Measurements from ENCODE around the gene INPP4A. TPM values are rescaled to one million over a fixed set of nuclear protein-coding genes. Genes with fewer than 3 reads are reported as not detected.
A peak's percentile ranks its signal among the peaks of the same experiment; 100 is the strongest.

INPP4A gene
- total RNA-seq, 4 donors from 2014 or later = 22.8 to 35.8 (median 25.4) TPM

GRCh38 chr2:98582523-98582922, 137.9 kb downstream of the INPP4A start:
- 96 to 98% methylated on average over 6 to 9 of the region's 9 CpGs for WGBS, 2 donors (ENCODE audit: low coverage in 1 of 2)
- TF ChIP-seq EP300 (IDR thresholded peaks at IDR 0.05; ENCODE audit: low read depth) (no peak), CTCF (IDR thresholded peaks at IDR 0.05) (no peak), POLR2A (IDR thresholded peaks at IDR 0.05) (no peak), POLR2AphosphoS5 (IDR thresholded peaks at IDR 0.05) (no peak)
- Histone ChIP-seq H3K27ac (no peak overlapping the region), H3K4me3 (no peak overlapping the region), H3K36me3 (peaks cover 0 to 6% (median 0%) of the 10 kb centered on the region in 4 donors), H3K27me3 (no peaks in the 10 kb centered on the region), H3K9me3 (no peaks in the 10 kb centered on the region), H3K4me1 (peaks cover 0 to 14% (median 9%) of the 10 kb centered on the region in 4 donors)
- no peak for DNase-seq
- intact Hi-C loops (cut with DNase I; ENCODE audit: low total_unique reads) = no loop called here
- in situ Hi-C loops (cut with MboI; ENCODE audit: low pct_ligation_motif_present in 1 of 4, low pct_unique_long_range_greater_than_20kb in 1 of 4, low sequenced_read_pairs in 3 of 4) = loop anchor here in 1 of 4 donors (25.0 kb wide), 1 partner anchor 170 kb away; no protein-coding TSS in a partner anchor

DNA sequence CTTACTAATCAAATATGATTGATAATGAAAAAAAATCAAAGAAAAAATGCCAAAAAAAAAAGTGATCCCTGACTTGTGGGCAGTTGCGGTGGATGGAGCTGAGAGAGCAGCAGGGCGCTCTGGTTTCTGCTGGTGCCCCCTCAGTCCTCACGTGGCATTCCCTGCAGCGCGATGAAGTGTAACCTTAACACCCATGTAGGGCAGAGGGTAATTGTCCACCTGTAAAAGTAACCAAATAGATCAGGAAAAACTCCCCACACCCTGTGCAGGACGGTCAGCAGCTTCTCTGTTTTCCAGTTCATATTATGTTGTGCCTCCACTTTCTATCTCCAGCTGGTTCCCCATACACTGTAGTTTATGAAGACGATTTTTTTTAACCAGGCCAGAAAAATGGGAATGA, 138.6 kb downstream of the INPP4A start:
- 88% methylated on average over 7 of the region's 7 CpGs for WGBS, 2 donors (ENCODE audit: low coverage in 1 of 2)
- Histone ChIP-seq H3K4me3 (no peak overlapping the region), H3K9me3 (no peaks in the 10 kb centered on the region), H3K27me3 (no peaks in the 10 kb centered on the region), H3K36me3 (peaks cover 0 to under 1% (median 0%) of the 10 kb centered on the region in 4 donors), H3K27ac (no peak overlapping the region), H3K4me1 (peaks cover 0 to 14% (median 9%) of the 10 kb centered on the region in 4 donors)
- in situ Hi-C loops (cut with MboI; ENCODE audit: low pct_ligation_motif_present in 1 of 4, low pct_unique_long_range_greater_than_20kb in 1 of 4, low sequenced_read_pairs in 3 of 4) = loop anchor here in 1 of 4 donors (25.0 kb wide), 1 partner anchor 171 kb away; no protein-coding TSS in a partner anchor
- no peak for DNase-seq
- TF ChIP-seq POLR2AphosphoS5 (IDR thresholded peaks at IDR 0.05) = no peak
- no peak for TF ChIP-seq CTCF (IDR thresholded peaks at IDR 0.05)
- TF ChIP-seq EP300 (IDR thresholded peaks at IDR 0.05; ENCODE audit: low read depth) = no peak
- no peak for TF ChIP-seq POLR2A (IDR thresholded peaks at IDR 0.05)
- intact Hi-C loops (cut with DNase I; ENCODE audit: low total_unique reads) = no loop called here

GRCh38 chr2:98583816-98584618, 139.4 kb downstream of the INPP4A start:
- 75% methylated on average over 10 of the region's 10 CpGs; no CpG with 5 or more reads in 1 of the 2 donors for WGBS, 2 donors (ENCODE audit: low coverage in 1 of 2)
- DNase-seq = peak; percentile 27
- H3K9me3 ChIP-seq = no peaks in the 10 kb centered on the region
- H3K36me3 ChIP-seq = no peaks in the 10 kb centered on the region
- TF ChIP-seq CTCF (IDR thresholded peaks at IDR 0.05) = no peak
- TF ChIP-seq POLR2AphosphoS5 (IDR thresholded peaks at IDR 0.05) = no peak
- TF ChIP-seq EP300 (IDR thresholded peaks at IDR 0.05; ENCODE audit: low read depth) = no peak
- no peak for TF ChIP-seq POLR2A (IDR thresholded peaks at IDR 0.05)
- peak overlapping the region in 3 of 4 donors; percentile 20 to 46 (median 35) for H3K27ac ChIP-seq
- in situ Hi-C loops (cut with MboI; ENCODE audit: low pct_ligation_motif_present in 1 of 4, low pct_unique_long_range_greater_than_20kb in 1 of 4, low sequenced_read_pairs in 3 of 4) = loop anchor here in 1 of 4 donors (25.0 kb wide), 1 partner anchor 172 kb away; no protein-coding TSS in a partner anchor
- peaks cover 0 to 14% (median 9%) of the 10 kb centered on the region in 4 donors for H3K4me1 ChIP-seq
- H3K27me3 ChIP-seq = no peaks in the 10 kb centered on the region
- H3K4me3 ChIP-seq = no peak overlapping the region
- intact Hi-C loops (cut with DNase I; ENCODE audit: low total_unique reads) = no loop called here

GRCh38 chr2:98585386-98585785, 140.7 kb downstream of the INPP4A start:
- no peak for DNase-seq
- no peak overlapping the region for H3K4me3 ChIP-seq
- in situ Hi-C loops (cut with MboI; ENCODE audit: low pct_ligation_motif_present in 1 of 4, low pct_unique_long_range_greater_than_20kb in 1 of 4, low sequenced_read_pairs in 3 of 4) = loop anchor here in 1 of 4 donors (25.0 kb wide), 1 partner anchor 173 kb away; no protein-coding TSS in a partner anchor
- intact Hi-C loops (cut with DNase I; ENCODE audit: low total_unique reads) = no loop called here
- no peak overlapping the region for H3K27ac ChIP-seq
- 94 to 95% methylated on average over 3 to 10 of the region's 10 CpGs for WGBS, 2 donors (ENCODE audit: low coverage in 1 of 2)
- H3K4me1 ChIP-seq = peaks cover 0 to 14% (median 9%) of the 10 kb centered on the region in 4 donors
- no peak for TF ChIP-seq CTCF (IDR thresholded peaks at IDR 0.05)
- no peak for TF ChIP-seq EP300 (IDR thresholded peaks at IDR 0.05; ENCODE audit: low read depth)
- no peak for TF ChIP-seq POLR2A (IDR thresholded peaks at IDR 0.05)
- no peak for TF ChIP-seq POLR2AphosphoS5 (IDR thresholded peaks at IDR 0.05)
- no peaks in the 10 kb centered on the region for H3K27me3 ChIP-seq
- H3K36me3 ChIP-seq = no peaks in the 10 kb centered on the region
- H3K9me3 ChIP-seq = no peaks in the 10 kb centered on the region
